Subcutaneous abdominal adipose tissue (tissue), 5 donors: ENCODE data around the gene GGTLC2.
"Not testable (repeated sequence)": the region's sequence is repeated elsewhere in the genome, so short reads cannot be mapped to it uniquely, and the experiment has no call there.

Experiments
- H3K27ac ChIP-seq: one replicate; pipeline ENCODE4 v1.7.0; 2013; ENCODE audit warnings: low read depth, mild to moderate bottlenecking, inconsistent platforms, low read length, moderate library complexity
- H3K27me3 ChIP-seq, 5 donors: one replicate each; pipeline ENCODE4 v1.7.0; 2013; ENCODE audit warnings: low read length in 5 of 5, inconsistent platforms in 1 of 5; ENCODE audit not compliant: control insufficient read depth in 5 of 5, insufficient read depth in 4 of 5
- H3K36me3 ChIP-seq, 5 donors: one replicate each; pipeline ENCODE4 v1.7.0; 2013; ENCODE audit warnings: low read length in 5 of 5; ENCODE audit not compliant: control insufficient read depth in 5 of 5, insufficient read depth in 5 of 5
- H3K4me1 ChIP-seq, 5 donors: one replicate each; pipeline ENCODE4 v1.7.0; 2013; ENCODE audit warnings: low read length in 5 of 5, mild to moderate bottlenecking in 3 of 5, moderate library complexity in 1 of 5; ENCODE audit not compliant: control insufficient read depth in 5 of 5, insufficient read depth in 5 of 5
- H3K4me3 ChIP-seq, 5 donors: one replicate each; pipeline ENCODE4 v1.7.0; 2013; ENCODE audit warnings: low read length in 5 of 5, low read depth in 1 of 5
- H3K9ac ChIP-seq, 5 donors: one replicate each; pipeline ENCODE4 v1.7.0; 2013; ENCODE audit warnings: low read length in 5 of 5, mild to moderate bottlenecking in 4 of 5, moderate library complexity in 3 of 5
- H3K9me3 ChIP-seq, 5 donors: one replicate each; pipeline ENCODE4 v1.7.0; 2013; ENCODE audit warnings: low read length in 5 of 5; ENCODE audit not compliant: control insufficient read depth in 5 of 5
- donor health status: healthy.
- donor health status: healthy.
- donor health status: healthy.
- donor health status: healthy.
- donor health status: healthy.

Gene GGTLC2

DNA sequence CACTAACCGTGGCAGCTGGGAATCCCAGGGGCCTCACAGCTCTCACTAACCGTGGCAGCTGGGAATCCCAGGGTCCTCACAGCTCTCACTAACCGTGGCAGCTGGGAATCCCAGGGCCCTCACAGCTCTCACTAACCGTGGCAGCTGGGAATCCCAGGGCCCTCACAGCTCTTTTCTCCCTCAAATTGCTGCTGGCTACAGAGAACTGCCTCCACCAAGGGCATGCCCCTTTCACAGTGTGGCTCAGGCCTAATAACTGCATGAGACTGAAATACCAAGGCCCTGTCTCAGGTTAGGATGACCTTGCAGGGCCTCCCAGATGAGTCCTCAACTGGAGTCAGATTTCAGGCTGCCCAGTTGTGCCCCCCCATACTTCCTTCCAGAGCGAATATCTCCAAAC, 35.1 kb upstream of the GGTLC2 start:
- Histone ChIP-seq H3K27ac (no peak overlapping the region), H3K9ac (no peak overlapping the region), H3K4me1 (no peaks in the 10 kb centered on the region), H3K9me3 (peaks cover 0 to 11% (median 10%) of the 10 kb centered on the region in 5 donors), H3K36me3 (no peaks in the 10 kb centered on the region), H3K27me3 (no peaks in the 10 kb centered on the region), H3K4me3 (no peak overlapping the region)

DNA sequence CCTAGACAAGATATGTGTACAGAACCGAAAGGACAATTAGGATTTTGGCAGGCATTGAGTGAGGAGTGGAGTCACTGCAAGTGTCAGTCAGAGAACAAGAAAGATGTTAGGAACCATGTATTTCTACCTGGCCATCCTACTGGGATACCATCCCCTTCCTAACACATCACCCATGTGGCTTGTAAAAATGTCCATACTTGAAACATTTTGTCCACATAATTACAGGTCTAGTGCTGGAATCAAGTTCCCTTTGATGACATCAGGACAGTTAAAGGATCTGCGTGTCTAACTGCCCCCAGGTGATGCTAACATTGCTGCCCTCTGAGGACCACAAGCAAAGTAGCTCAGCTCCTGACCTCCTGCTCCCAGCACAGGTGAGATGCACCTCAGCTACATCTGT, 31.9 kb upstream of the GGTLC2 start:
- peaks cover 5 to 10% (median 6%) of the 10 kb centered on the region in 5 donors for H3K27me3 ChIP-seq
- H3K4me3 ChIP-seq = no peak overlapping the region
- H3K36me3 ChIP-seq = no peaks in the 10 kb centered on the region
- no peak overlapping the region for H3K9ac ChIP-seq
- no peak overlapping the region for H3K27ac ChIP-seq
- peaks cover 0 to 8% (median 6%) of the 10 kb centered on the region in 5 donors for H3K9me3 ChIP-seq
- H3K4me1 ChIP-seq = no peaks in the 10 kb centered on the region

DNA sequence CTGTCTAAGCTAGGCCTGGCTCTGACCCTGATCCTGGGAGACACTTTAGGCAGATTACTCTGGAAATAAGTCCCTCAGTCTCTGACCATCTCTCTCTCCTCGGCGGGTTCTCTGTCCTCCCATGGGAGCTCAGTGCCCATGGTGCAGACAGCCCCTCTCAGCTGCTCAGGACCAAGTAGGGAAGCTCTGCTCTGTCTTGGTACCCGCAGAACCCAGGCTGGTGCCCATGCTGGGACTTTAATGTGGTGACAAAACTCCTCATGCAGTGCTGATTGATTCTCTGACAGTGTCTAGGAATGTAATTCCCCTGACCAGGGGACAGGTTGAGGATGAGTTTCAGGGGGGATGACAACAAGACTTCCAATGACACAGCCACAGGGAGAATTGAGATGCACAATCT, 30.3 kb upstream of the GGTLC2 start:
- peaks cover 6 to 15% (median 11%) of the 10 kb centered on the region in 5 donors for H3K27me3 ChIP-seq
- H3K4me1 ChIP-seq = no peaks in the 10 kb centered on the region
- no peak overlapping the region for H3K9ac ChIP-seq
- no peaks in the 10 kb centered on the region for H3K9me3 ChIP-seq
- H3K4me3 ChIP-seq = no peak overlapping the region
- no peak overlapping the region for H3K27ac ChIP-seq
- no peaks in the 10 kb centered on the region for H3K36me3 ChIP-seq

GRCh38 chr22:22616636-22617035, 27.8 kb upstream of the GGTLC2 start:
- H3K9ac ChIP-seq = no peak overlapping the region
- no peaks in the 10 kb centered on the region for H3K36me3 ChIP-seq
- no peaks in the 10 kb centered on the region for H3K4me1 ChIP-seq
- no peak overlapping the region for H3K4me3 ChIP-seq
- no peak overlapping the region for H3K27ac ChIP-seq
- no peaks in the 10 kb centered on the region for H3K9me3 ChIP-seq
- peaks cover 6 to 15% (median 11%) of the 10 kb centered on the region in 5 donors for H3K27me3 ChIP-seq

- Histone ChIP-seq H3K9me3 (no peaks in the 10 kb centered on the region), H3K27ac (no peak overlapping the region), H3K27me3 (peaks cover 6 to 15% (median 11%) of the 10 kb centered on the region in 5 donors)
Observed at GRCh38 chr22:22618448-22618847, 26.0 kb upstream of the GGTLC2 start.

DNA sequence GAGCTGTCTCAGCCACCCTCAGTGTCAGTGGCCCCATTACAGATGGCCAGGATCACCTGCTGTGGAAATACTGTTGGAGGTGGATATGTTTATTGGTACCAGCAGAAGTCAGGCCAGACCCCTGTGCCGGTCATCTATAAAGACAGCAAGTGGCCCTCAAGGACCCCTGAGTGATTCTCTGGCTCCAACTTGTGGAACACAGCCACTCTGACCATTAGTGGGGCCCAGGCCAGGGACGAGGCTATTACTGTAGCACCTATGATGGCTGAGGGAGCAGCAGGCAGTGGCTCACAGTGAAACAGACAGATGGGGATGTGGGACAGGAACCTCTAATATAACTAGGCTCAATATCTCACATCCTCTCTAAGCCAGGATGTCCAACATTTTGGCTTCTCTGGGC, 25.5 kb upstream of the GGTLC2 start:
- H3K27ac ChIP-seq = no peak overlapping the region
- H3K36me3 ChIP-seq = no peaks in the 10 kb centered on the region
- H3K9me3 ChIP-seq = no peaks in the 10 kb centered on the region

More at GRCh38 chr22:22618448-22618847, 26.0 kb upstream of the GGTLC2 start:
- no peaks in the 10 kb centered on the region for H3K4me1 ChIP-seq
- no peak overlapping the region for H3K4me3 ChIP-seq
- no peak overlapping the region for H3K9ac ChIP-seq
- no peaks in the 10 kb centered on the region for H3K36me3 ChIP-seq

DNA sequence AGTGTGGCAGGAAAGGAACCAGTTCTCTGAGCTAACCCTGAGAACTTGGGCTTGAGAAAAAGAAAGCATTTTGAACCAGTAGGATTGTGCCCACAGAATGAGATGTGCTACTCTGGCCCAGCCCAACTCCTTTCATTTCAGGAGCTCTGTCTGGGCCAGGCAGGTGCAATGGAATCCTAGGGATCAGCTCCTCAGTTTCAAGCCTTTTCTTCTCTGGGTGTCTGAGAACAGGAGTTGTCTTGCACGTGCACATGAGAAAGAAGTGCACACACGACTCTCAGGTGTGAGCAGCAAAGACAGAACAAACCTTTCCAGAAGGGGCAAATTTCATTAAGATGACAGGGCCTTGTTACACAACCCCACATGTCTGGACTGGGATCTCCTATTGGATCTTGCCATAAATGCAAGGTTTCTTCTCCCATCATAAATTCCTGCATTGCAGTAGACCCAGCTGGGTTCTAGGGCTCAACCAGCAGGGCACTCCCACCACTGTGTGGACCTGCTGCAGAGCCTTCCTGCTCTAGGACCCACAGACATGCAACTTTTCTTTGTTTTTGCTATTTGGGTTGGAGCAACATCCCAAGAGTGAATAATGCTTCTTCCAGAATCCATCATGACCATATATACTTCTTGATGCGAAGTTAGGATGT, 24.5 kb upstream of the GGTLC2 start:
- Histone ChIP-seq H3K9ac (no peak overlapping the region), H3K27ac (no peak overlapping the region), H3K4me3 (no peak overlapping the region), H3K4me1 (no peaks in the 10 kb centered on the region), H3K36me3 (no peaks in the 10 kb centered on the region), H3K9me3 (no peaks in the 10 kb centered on the region), H3K27me3 (peaks cover 6 to 15% (median 11%) of the 10 kb centered on the region in 5 donors)

More for the DNA sequence above, 25.5 kb upstream of the GGTLC2 start:
- Histone ChIP-seq H3K4me3 (no peak overlapping the region), H3K4me1 (no peaks in the 10 kb centered on the region), H3K27me3 (peaks cover 6 to 15% (median 11%) of the 10 kb centered on the region in 5 donors), H3K9ac (no peak overlapping the region)

- not testable (repeated sequence) for H3K9me3 ChIP-seq, H3K36me3 ChIP-seq, H3K27me3 ChIP-seq, H3K27ac ChIP-seq, H3K4me3 ChIP-seq, H3K4me1 ChIP-seq, H3K9ac ChIP-seq
Observed at GRCh38 chr22:22628546-22629495, 15.6 kb upstream of the GGTLC2 start.

- H3K27me3 ChIP-seq, H3K9me3 ChIP-seq, H3K36me3 ChIP-seq, H3K4me3 ChIP-seq, H3K27ac ChIP-seq, H3K9ac ChIP-seq, H3K4me1 ChIP-seq: not testable (repeated sequence)
Observed at GRCh38 chr22:22631223-22631652, 13.2 kb upstream of the GGTLC2 start.

- not testable (repeated sequence) for H3K9me3 ChIP-seq, H3K4me3 ChIP-seq, H3K36me3 ChIP-seq, H3K27me3 ChIP-seq, H3K9ac ChIP-seq, H3K27ac ChIP-seq, H3K4me1 ChIP-seq
Observed at GRCh38 chr22:22632226-22632625, 12.2 kb upstream of the GGTLC2 start.
